DMS53 treated with DMSO at 0.1 percent for 48 hours (cell line): ENCODE data around the gene TECTA.

ENCODE experiments used
- DNase-seq: peaks from one replicate; lab custom pipeline; 2025; ENCODE audit not compliant: unreplicated experiment; lab: John Stamatoyannopoulos, UW

The TECTA gene

DNA sequence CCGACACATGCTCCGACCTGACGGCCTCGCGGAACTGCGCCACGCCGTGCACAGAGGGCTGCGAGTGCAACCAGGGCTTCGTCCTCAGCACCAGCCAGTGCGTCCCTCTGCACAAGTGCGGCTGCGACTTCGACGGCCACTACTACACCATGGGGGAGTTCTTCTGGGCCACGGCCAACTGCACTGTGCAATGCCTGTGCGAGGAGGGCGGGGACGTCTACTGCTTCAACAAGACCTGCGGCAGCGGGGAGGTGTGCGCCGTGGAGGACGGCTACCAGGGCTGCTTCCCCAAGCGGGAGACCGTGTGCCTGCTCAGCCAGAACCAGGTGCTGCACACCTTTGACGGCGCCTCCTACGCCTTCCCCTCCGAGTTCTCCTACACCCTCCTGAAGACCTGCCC, 26.8 kb downstream of the TECTA start:
- no peak for DNase-seq

DNA sequence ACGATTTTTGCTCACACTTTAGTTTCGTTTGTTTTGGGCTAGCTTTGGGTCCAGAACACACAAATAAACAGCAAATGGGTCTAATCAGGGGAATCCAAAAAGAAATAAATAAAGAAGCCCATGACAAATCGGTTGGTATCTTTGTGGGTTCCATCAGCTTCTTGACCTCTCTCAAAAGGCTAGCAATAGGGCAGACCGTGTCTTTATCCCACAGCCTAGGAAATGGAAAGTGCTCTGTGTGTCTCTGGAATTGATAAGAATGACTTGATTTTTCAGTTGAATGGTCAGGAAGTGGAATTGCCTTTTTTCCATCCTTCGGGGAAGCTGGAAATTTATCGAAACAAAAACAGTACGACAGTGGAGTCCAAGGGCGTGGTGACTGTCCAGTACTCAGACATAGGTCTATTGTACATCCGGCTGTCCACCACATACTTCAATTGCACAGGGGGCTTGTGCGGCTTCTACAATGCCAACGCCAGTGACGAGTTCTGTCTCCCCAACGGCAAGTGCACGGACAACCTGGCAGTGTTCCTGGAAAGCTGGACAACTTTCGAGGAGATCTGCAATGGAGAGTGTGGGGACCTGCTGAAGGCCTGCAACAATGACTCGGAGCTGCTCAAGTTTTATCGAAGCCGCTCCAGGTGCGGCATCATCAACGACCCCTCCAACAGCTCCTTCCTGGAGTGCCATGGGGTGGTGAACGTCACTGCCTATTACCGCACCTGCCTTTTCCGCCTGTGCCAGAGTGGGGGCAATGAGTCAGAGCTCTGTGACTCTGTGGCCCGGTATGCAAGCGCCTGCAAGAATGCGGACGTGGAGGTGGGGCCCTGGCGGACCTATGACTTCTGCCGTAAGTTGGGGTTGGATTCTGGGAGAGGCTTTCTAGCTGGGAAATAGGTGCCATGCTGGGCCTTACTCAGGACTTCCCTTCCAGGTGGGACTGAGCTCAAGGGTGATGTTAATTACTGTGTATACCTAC, 28.6 kb downstream of the TECTA start:
- DNase-seq = no peak

DNA sequence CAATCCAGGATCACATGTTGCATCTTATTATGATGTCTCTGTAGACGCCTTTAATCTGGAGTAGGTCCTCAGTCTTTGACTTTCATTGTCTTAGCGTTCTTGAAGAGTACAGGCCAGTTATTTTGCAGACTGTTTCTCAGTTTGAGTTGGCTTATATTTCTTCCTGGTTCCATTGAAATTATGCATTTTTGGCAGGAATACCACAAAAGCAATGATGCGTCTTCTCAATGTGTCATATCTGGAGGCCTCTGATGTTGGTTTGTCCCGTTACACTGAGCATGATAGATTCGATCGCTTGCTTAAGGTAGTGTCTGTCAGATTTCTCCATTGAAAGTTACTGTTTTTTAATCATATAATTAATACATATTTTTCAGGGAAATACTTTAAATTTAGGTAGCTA, 30.6 kb downstream of the TECTA start:
- no peak for DNase-seq

DNA sequence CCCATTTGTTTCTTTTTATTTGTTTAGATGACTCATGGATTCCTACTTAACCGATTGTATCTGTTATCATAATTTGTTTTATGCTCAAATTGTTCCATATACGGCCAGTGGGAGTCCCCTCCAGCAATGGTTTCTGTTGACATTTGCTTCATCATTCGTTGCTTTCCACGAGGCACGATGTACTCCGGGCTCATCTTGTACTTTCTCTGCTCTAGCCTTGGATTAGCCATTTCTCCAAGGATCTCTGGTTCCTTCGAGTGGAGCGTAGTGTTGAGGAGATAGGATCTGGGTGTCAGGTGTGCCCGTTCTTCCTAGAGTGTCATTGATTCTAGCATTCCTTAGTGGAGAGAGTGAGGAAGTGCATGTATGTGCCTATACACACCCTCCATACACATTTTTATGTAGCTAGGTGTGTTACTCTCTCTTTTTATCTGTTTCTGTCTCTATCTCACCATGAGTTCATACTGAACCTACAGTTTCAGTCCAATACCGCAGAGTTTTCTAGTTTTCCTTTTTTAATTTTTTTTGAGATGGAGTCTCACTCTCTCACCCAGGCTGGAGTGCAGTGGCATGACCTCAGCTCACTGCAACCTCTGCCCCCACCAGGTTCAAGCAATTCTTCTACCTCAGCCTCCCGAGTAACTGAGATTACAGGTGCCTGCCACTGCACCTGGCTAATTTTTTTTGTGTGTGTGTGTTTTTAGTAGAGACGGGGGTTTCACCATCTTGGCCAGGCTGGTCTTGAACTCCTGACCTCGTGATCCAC, 31.4 kb downstream of the TECTA start:
- peak; percentile 75 for DNase-seq

DNA sequence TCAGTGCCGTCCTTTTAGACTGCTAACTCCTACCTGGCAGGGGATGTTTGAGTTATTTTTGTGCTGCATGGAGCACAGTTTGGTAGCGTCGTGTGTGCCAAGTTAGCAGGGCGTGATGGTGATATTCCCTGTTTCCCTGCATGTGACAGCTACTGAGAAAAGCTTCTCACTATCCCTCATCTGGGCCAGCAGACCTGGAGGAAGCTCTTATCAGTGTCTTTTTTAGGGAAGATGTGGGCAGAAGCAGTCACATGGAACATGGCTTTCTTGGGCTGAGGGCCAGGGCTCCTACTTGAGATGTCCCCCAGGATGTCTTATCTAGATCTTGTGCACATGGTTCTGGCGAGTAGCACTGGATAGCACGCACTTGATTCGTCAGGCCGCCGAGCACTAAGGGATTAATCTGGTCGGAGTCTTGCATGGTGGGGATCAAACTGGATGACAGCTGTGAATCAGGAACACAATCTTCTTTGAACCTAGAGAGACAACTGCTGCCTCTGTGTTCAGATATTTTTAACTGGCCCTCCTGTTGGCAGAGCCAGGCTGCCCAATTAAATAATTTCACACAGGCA, 33.8 kb downstream of the TECTA start:
- no peak for DNase-seq

DNA sequence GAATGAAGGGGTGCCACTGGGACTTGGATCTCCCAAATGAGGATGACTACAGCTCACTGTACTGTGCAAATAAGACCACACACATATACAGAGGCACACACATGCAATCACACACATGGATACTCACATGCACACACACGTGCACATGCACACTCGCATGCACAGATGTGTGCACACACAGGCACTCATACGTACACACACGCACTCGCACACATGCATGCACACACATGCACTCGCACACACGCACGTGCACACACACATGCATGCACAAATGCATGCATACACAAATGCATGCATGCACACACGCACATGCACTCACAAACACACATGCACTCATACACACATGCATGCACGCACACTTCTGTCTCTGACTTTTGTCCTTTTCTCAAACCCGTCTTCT, 36.0 kb downstream of the TECTA start:
- no peak for DNase-seq

DNA sequence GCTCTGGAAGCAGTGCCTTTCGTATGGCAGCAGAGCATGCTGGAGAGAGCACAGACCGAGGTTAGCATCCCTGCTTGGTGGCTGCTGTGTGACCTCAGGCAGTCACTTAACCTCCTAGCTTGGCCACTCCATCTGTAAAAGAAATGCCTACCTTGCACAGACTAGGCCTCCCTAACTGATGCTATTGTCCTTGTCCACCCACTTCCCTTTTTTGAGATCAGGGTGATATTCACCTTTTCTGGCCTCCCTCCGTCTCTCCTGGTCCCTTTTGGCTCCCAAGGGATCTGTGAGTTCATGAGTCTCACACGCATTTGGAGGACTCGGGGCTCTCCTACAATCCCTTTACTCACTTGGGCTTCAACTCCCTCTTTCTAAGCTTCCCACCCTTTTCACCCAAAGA, 37.2 kb downstream of the TECTA start:
- no peak for DNase-seq

DNA sequence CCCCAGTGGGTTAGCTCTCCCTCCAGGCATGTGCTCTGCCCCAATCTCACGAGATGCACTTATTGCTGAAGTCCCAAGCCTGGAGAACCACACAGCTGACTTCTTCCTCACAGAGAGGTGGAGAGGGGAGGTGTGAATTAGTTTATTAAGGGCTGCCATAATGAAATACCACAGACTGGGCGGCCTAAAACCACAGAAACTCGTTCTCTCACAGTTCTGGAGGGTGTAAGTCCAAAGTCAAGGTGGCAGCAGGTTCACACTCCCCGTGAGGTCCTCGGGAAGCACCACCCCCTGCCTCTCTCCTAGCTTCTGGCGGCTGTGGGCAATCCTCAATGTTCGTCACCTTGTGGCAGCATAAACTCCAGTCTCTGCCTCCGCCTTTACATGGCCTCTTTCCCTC, 39.3 kb downstream of the TECTA start:
- DNase-seq = no peak

DNA sequence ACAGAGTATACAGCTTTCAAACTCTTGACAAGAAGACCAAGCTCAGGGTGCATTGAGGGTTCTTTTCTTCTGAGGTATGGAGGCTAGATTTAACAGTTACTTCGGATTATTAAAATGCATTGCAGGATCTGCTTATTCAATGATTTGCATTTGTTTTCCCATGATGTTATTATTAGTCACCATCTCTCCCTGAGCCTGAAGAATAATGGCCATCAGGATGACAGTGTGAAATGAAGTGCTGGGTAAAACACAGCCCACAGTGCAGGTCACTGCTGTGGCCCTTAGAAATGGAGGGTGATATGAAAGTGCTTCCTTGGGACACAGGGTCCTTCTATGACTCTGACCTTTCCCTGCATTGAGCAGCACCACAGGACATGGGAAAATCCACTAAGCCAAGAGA, 40.0 kb downstream of the TECTA start:
- no peak for DNase-seq

DNA sequence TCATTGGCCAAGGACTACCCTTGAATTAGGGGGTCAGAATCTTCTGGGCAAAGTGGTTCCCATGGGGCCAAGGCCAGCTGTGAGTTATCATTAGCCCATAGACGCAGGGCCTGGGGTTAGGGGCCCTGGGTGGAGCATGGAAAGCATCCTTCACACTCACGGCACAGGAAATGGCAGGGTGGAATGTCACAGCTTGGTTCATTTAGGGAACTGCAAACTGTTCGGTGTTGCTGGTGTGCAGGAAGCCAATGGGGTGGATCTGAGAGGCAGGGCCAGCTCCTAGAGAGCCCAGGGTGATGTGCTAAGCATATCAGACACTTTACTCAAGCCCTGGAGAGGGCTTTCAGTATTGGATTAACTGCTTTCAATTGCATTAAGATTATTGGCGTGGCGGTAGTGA, 42.9 kb downstream of the TECTA start:
- DNase-seq = no peak

DNA sequence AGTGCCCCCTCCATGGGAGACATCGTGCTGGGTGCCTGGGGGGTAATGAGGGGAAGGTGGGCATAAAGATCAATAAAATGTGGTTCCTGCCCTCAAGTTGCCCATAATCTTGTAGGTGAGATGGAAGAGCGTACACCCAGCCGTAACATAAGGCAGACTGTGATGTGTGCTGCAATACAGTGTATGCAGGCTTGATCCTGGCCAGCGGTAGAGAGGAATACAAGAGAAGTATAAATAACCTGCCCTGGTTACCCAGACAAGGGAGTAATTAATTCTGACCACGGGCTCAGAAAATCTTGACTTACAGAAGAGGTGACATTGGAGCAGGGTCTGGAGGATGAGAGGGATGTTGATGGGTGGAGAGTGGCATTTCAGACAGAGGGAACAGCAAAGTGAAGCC, 43.7 kb downstream of the TECTA start:
- DNase-seq = no peak

DNA sequence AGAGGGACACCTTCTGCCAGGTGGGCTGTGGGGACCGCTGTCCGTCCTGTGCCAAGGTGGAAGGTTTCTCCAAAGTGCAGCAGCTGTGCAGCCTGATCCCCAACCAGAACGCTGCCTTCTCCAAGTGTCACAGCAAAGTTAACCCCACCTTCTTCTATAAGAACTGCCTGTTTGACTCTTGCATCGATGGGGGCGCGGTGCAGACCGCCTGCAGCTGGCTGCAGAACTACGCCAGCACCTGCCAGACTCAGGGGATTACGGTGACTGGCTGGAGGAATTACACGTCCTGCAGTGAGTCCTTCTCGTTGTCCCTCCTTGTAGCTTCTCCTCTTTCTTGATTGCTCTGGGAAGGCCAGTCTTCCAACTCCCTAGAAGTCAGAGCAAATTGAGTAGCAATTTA, 44.8 kb downstream of the TECTA start:
- no peak for DNase-seq

DNA sequence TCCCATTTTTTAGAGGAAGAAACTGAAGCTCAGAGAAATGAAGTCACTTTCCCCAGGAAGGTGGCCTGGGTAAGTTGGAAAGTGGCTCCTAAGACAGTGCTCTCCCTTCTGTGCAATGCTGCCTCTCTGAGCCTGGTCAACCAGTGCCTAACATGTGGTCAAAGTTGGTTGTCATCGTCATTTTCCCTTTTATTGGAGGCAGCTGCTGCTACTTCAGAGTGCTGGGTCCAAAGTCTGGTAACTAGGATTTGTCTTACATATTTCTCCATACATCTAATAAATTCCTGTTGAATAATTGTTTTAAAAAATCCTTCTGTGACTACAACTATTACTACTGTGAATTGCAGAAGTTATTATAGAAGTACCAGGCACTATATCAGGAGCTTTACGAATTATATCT, 48.1 kb downstream of the TECTA start:
- no peak for DNase-seq

DNA sequence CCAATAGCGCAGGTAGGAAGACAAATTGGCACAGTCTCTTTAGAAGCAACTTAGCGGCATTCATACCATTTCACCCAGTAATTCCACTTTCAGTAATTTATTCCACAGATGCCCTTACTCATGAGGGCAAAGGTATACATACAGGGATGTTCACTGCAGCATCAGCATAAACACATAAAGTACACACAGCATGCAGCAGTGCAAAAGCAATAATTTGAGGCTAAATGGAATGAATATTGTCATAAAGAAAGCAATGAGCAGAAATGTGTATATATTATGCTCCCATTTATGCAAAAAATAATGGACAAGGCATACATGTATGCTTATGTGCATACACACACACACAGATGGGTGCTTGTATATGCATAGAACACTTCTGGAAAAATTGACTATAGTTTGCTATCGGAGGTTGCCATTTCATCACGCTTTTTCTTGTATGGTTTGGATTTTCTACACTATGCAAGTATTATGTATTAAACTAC, 50.2 kb downstream of the TECTA start:
- no peak for DNase-seq

DNA sequence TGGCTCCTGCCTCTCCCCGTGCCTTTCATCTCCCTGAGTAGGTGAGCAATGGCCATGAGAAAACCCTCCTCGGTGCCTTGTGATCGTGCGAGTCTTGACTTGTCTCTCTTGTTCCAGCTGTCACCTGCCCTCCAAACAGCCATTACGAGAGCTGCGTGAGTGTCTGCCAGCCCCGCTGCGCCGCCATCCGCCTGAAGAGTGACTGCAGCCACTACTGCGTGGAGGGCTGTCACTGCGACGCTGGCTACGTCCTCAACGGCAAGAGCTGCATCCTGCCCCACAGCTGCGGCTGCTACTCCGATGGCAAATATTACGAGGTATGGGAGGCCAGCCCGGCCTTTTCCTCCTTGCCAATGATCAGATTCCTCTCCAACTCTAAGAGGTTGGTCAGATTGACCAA, 51.7 kb downstream of the TECTA start:
- DNase-seq = peak; percentile 65

DNA sequence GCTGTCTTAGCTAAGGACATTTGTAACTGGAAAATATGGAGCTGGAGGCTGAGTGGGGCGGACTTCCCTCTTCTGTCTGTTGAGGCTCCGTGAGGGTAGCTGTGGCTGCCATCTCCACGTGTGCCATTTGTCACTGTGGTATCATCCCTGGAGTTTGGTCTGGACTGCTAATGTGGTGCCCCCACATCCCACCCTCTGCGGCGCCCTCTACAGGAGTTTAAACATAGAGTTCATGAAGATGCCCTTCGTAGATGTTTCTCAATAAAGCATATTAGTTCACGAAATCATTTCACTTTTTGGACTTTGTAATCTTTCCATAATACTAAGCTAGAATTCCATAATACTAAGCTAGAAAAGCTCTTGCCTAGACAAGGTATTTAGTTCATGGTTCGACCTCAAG, 52.4 kb downstream of the TECTA start:
- no peak for DNase-seq

DNA sequence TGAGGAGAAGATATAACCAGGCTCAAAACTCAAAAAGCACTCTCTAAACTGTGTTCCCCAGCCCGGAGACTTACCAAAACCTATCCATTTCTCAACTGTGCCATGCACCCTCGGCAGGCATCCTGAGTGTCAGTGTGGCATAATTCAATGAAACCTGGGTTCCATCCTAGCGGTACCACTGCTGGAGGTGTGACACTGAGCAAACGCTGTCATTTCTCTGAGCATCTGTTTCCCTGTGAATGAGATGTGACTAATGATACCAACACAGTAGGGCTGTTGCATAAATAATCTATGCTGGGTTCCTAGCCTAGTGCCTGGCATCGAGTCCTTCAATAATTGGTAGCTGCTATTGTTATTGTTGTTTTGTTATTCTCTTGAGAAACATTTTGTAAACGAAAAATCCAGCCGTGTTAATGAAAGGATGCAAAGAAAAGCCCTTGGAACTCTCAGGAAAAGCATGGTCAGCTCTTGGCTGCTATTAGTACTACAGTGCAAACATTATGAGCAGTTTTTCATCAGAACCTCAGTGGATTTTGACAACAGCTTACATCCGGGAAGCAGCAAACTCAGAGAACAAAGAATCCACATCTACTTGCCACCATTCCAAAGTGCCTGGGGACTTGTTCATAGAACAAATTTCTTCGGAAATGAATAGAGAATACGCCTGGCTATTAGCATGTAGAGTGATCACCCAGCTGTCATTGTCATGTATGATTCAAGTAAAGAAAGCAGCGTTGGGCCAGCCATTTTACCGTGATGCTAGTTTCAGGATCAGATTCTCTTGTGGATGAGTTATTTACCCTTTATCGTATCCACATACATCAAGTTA, 53.7 kb downstream of the TECTA start:
- DNase-seq = no peak

DNA sequence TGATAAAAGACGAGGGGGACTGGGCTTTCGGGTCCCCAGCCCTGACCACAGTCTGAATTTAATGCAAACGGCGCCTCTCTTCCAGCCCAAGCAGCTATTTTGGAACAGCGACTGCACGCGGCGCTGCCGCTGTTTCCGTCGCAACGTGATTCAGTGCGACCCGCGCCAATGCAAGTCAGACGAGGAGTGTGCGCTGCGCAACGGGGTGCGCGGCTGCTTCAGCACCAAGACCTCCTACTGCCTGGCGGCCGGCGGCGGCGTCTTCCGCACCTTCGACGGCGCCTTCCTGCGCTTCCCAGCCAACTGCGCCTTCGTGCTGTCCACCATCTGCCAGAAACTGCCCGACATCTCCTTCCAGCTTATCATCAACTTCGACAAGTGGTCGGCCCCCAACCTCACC, 56.7 kb downstream of the TECTA start:
- DNase-seq = no peak

DNA sequence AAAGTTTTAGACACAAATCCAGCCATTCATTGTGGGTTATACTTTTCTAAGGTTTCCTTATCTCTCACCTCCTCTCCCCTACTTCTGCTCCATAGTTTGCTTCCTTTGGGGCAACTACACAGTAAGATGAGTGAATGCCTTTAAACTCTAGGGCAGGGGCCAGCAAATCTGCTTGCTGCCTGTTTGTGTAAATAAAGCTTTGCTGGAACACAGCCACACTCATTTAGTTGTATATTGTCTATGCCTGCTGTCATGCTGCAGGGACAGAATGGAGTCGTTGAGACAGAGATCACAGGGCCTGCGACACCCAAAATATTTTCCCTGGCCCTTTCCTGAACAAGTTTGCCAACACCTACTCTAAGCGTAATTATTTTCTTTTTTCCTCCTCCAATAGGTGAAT, 58.7 kb downstream of the TECTA start:
- DNase-seq = no peak

DNA sequence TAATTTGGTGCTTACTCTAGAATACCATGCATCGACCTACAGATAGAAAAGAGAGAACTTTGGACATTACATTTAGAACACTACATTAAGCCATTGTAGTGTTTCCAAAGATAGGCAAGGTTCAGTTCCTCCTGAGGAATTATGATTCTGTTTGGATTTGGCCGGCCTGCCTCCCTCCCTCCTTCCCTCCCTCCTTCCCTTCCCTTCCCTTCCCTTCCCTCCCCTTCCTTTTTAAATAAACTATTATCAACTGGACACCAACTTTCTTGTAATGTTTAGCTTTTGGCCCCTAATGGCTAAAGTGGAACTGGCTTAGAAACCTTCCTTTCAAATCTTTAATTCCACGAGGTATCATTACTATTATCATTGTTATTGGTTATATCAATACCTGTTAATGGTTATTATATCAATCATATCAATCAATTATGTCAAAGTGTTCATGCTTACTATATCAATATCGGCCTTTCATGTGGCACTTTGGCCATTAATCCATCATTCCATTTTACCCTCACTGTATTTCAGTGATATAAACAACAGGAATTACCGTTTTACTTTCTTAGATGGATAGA, 60.4 kb downstream of the TECTA start:
- DNase-seq = no peak
